GM10266 (cell line): ENCODE results near the gene DAGLA.

ENCODE experiments used
- DNase-seq: peaks from one replicate; pipeline ENCODE4 v3.0.0; 2012; ENCODE audit errors: extremely low spot score
- CTCF ChIP-seq: IDR thresholded peaks from 2 replicates; pipeline ENCODE4 v1.5.1; 2012; ENCODE audit warnings: mild to moderate bottlenecking, low read depth; ENCODE audit not compliant: control insufficient read depth, insufficient read depth; ENCODE audit errors: missing control alignments

The DAGLA gene

GRCh38 chr11:61747192-61747966, 67.2 kb downstream of the DAGLA start:
- peak; percentile 89 for DNase-seq
- peak; percentile 94 for TF ChIP-seq CTCF

- no peak for DNase-seq
- no peak for TF ChIP-seq CTCF
Measured at GRCh38 chr11:61747967-61748285, 67.7 kb downstream of the DAGLA start.

- DNase-seq, result no peak
- no peak for TF ChIP-seq CTCF
Measured at GRCh38 chr11:61749591-61750217, 69.5 kb downstream of the DAGLA start.

GRCh38 chr11:61750631-61751273, 70.6 kb downstream of the DAGLA start:
- TF ChIP-seq CTCF, result no peak
- no peak for DNase-seq

- TF ChIP-seq CTCF, result no peak
- no peak for DNase-seq
Measured at GRCh38 chr11:61751384-61751783, 71.2 kb downstream of the DAGLA start.

GRCh38 chr11:61752117-61752924, 72.1 kb downstream of the DAGLA start, which contains the start of gene MYRF:
Gene MYRF, plus strand, starts transcription at chr11:61752636. Its CDS starts 109 bp downstream, at chr11:61752745.
- TF ChIP-seq CTCF, result peak; percentile 93
- peak; percentile 89 for DNase-seq
